GM18907 (cell line): ENCODE data around the gene CARM1.

Source experiments
- ATAC-seq: cut with Tn5 transposase; IDR thresholded peaks from one replicate; pipeline ENCODE4 v1.9.1; 2021; ENCODE audit warnings: mild to moderate bottlenecking, moderate library complexity; ENCODE audit not compliant: unreplicated experiment

The CARM1 gene

DNA sequence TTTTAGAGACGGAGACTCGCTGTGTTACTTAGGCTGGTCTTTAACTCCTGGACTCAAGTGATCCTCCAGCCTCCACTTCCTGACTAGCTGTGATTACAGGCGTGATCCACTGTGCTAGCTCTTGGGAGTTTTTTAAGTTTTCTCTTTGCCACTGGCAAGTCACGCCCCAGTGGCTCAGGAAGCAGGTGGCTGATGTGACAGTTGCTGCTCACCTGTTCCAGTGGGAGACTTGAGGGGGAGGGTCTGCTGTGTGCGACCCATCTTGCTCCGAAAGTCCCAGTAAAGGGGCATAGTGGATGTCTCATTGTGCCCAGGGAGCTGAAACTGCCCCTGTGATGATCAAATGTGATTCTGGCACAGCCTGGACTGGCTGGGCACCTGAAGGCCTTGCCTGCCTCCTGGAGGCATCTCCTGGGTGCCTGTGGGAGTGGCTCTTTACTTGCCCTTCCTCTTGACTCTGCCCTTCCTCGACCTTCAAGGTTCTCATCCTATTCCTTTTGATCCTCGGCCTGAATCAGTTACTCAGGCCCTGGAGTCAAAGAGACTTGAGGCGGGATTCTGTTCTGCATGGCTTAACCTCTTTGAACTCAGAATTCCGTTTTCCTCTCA is 97.3 kb downstream of the CARM1 start:
- ATAC-seq, result no peak

DNA sequence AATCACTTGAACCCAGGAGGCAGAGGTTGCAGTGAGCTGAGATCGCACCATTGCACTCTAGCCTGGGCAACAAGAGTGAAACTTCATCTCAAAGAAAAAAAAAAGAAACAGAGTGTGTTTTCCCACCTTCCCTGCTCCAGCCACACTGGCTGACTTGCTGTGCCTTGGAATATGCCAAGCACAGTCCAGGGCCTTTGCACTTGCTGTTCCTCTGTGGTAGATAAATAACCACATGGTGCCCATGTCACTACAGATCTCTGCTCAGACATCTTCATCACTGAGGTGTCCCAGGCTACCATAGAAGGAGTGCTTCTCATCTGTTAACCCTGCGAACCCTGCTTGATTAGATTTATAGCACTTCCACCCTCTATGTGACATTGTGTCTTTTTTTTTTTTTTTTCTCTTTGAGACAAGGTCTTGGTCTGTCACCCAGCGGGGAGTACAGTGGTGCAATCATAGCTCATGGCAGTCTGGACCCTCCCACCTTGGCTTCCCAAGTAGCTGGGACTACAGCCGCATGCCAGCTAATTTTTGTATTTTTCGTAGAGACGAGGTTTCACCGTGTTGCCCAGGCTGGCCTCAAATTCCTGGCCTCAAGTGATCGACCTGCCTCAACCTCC is 99.9 kb downstream of the CARM1 start:
- ATAC-seq, result no peak
